Ishikawa (cell line): ENCODE results near the gene MUC2.

Experiments used
- CEBPB ChIP-seq: IDR thresholded peaks from 2 replicates; pipeline ENCODE4 v1.6.1; 2012
- CREB1 ChIP-seq: IDR thresholded peaks from 2 replicates; pipeline ENCODE4 v1.6.1; 2012; ENCODE audit warnings: low read depth
- FOXM1 ChIP-seq: IDR thresholded peaks from 2 replicates; pipeline ENCODE4 v1.6.1; 2012; ENCODE audit warnings: low read depth, borderline replicate concordance
- RAD21 ChIP-seq: IDR thresholded peaks from 2 replicates; pipeline ENCODE4 v1.6.1; 2012; ENCODE audit warnings: low read depth
- TAF1 ChIP-seq: IDR thresholded peaks from 2 replicates; pipeline ENCODE4 v1.6.1; 2012; ENCODE audit warnings: low read depth, mild to moderate bottlenecking
- TCF12 ChIP-seq: IDR thresholded peaks from 2 replicates; pipeline ENCODE4 v1.6.1; 2012; ENCODE audit warnings: low read depth
- TEAD4 ChIP-seq: IDR thresholded peaks from 2 replicates; pipeline ENCODE4 v1.6.1; 2012
- YY1 ChIP-seq: IDR thresholded peaks from 2 replicates; pipeline ENCODE4 v1.6.1; 2012; ENCODE audit warnings: low read depth
- ZBTB7A ChIP-seq: IDR thresholded peaks from 2 replicates; pipeline ENCODE4 v1.6.1; 2012; ENCODE audit warnings: low read depth
- TF ChIP-seq, protein P1 (sequence below): IDR thresholded peaks from 2 replicates; pipeline ENCODE4 v1.6.1; 2012; ENCODE audit warnings: low read depth, mild to moderate bottlenecking
- TF ChIP-seq, protein P2 (sequence below): IDR thresholded peaks from 2 replicates; pipeline ENCODE4 v1.6.1; 2012
- TF ChIP-seq, protein P3 (sequence below): IDR thresholded peaks from 2 replicates; pipeline ENCODE4 v1.6.1; 2012

Gene MUC2

DNA sequence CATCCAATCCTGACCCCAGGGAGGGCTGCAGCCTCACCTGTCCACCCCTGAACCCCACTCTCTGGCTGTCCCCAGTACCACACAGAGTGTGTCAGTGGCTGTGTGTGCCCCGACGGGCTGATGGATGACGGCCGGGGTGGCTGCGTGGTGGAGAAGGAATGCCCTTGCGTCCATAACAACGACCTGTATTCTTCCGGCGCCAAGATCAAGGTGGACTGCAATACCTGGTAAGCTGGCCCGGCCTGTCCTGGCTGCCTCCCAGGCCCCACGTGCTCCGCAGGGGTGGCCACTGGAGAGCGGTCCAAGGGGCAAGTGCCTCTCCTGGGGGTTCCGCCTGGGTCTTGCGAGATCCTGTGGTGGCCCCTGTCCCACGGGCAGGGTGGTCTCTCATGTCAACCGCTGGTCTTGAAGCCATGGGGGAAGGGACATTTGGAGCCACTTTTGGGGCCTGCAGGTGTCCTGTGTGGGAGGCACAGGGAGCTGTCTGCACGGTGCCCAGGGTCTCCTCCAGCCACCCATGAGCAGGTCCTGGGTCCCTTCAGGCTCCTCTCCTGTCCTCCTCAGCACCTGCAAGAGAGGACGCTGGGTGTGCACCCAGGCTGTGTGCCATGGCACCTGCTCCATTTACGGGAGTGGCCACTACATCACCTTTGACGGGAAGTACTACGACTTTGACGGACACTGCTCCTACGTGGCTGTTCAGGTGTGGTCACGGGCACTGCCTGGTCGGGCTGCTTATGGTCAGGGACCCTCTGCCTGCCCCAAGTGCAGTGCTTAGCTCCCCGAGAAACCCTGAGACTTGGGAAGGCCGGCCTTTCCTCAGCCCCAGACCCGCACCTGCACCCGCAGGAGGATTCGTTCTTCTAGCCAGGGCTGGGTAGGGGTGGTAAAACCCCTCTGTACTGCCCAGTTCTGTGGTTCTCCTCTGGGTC lies 11.8 kb downstream of the MUC2 start:
- no peak for TF ChIP-seq TEAD4

DNA sequence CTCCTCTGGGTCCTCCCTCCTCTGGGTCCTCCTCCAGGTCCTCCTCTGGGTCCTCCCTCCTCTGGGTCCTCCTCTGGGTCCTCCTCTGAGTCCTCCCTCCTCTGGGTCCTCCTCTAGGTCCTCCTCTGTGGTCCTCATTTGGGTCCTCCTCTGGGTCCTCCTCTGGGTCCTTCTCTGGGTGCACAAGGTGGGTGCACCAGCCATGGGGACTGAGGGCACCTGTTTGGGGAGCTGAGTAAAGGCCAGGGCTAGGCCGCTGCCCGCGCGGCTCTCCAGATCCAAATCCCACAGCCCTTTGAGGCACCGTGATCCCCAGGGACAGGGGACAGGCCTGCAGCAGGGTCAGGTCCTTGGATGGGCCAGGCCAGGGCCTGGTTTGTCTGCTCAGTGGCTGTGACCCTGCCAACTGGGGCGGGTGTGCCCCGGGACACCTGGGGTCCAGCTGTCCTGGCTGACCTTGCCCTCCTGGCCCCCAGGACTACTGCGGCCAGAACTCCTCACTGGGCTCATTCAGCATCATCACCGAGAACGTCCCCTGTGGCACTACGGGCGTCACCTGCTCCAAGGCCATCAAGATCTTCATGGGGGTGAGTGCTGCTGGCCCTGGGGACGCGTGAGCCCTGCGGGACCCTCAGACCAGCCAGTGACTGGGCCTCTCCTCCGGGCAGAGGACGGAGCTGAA lies 12.7 kb downstream of the MUC2 start:
- no peak for TF ChIP-seq RAD21
- TF ChIP-seq, protein P1, sequence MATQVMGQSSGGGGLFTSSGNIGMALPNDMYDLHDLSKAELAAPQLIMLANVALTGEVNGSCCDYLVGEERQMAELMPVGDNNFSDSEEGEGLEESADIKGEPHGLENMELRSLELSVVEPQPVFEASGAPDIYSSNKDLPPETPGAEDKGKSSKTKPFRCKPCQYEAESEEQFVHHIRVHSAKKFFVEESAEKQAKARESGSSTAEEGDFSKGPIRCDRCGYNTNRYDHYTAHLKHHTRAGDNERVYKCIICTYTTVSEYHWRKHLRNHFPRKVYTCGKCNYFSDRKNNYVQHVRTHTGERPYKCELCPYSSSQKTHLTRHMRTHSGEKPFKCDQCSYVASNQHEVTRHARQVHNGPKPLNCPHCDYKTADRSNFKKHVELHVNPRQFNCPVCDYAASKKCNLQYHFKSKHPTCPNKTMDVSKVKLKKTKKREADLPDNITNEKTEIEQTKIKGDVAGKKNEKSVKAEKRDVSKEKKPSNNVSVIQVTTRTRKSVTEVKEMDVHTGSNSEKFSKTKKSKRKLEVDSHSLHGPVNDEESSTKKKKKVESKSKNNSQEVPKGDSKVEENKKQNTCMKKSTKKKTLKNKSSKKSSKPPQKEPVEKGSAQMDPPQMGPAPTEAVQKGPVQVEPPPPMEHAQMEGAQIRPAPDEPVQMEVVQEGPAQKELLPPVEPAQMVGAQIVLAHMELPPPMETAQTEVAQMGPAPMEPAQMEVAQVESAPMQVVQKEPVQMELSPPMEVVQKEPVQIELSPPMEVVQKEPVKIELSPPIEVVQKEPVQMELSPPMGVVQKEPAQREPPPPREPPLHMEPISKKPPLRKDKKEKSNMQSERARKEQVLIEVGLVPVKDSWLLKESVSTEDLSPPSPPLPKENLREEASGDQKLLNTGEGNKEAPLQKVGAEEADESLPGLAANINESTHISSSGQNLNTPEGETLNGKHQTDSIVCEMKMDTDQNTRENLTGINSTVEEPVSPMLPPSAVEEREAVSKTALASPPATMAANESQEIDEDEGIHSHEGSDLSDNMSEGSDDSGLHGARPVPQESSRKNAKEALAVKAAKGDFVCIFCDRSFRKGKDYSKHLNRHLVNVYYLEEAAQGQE, result no peak
- no peak for TF ChIP-seq TAF1
- TF ChIP-seq FOXM1, result no peak
- TF ChIP-seq ZBTB7A, result no peak
- TF ChIP-seq YY1, result no peak
- TF ChIP-seq TCF12, result no peak
- TF ChIP-seq CEBPB, result no peak
- TF ChIP-seq, protein P2, sequence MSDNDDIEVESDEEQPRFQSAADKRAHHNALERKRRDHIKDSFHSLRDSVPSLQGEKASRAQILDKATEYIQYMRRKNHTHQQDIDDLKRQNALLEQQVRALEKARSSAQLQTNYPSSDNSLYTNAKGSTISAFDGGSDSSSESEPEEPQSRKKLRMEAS, result no peak
- no peak for TF ChIP-seq CREB1
- TF ChIP-seq, protein P3, sequence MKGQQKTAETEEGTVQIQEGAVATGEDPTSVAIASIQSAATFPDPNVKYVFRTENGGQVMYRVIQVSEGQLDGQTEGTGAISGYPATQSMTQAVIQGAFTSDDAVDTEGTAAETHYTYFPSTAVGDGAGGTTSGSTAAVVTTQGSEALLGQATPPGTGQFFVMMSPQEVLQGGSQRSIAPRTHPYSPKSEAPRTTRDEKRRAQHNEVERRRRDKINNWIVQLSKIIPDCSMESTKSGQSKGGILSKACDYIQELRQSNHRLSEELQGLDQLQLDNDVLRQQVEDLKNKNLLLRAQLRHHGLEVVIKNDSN, result no peak

DNA sequence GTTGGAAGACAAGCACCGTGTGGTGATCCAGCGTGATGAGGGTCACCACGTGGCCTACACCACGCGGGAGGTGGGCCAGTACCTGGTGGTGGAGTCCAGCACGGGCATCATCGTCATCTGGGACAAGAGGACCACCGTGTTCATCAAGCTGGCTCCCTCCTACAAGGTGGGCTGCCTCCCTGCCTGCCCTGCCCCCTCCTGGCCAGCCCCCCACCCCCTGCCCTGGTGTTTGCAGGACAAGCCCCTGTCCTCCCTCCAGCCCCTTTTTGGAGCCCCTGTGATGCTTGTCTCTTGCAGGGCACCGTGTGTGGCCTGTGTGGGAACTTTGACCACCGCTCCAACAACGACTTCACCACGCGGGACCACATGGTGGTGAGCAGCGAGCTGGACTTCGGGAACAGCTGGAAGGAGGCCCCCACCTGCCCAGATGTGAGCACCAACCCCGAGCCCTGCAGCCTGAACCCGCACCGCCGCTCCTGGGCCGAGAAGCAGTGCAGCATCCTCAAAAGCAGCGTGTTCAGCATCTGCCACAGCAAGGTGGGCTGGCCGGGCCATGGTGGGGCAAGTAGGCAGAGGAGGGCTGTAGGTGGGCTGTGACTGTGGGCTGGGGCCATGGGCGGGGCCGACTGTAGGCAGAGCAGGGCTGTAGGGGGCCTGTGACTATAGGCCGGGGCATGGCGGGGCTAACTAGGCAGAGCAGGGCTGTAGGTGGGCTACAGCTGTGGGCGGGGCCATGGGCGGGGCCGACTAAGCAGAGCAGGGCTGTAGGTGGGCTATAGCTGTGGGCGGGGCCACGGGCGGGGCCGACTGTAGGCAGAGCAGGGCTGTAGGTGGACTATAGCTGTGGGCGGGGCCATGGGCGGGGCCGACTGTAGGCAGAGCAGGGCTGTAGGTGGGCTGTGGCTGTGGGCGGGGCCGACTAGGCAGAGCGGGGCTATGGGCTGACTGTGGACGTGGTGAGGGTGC lies 13.6 kb downstream of the MUC2 start:
- TF ChIP-seq, protein P3, result no peak
- TF ChIP-seq, protein P1, result no peak

DNA sequence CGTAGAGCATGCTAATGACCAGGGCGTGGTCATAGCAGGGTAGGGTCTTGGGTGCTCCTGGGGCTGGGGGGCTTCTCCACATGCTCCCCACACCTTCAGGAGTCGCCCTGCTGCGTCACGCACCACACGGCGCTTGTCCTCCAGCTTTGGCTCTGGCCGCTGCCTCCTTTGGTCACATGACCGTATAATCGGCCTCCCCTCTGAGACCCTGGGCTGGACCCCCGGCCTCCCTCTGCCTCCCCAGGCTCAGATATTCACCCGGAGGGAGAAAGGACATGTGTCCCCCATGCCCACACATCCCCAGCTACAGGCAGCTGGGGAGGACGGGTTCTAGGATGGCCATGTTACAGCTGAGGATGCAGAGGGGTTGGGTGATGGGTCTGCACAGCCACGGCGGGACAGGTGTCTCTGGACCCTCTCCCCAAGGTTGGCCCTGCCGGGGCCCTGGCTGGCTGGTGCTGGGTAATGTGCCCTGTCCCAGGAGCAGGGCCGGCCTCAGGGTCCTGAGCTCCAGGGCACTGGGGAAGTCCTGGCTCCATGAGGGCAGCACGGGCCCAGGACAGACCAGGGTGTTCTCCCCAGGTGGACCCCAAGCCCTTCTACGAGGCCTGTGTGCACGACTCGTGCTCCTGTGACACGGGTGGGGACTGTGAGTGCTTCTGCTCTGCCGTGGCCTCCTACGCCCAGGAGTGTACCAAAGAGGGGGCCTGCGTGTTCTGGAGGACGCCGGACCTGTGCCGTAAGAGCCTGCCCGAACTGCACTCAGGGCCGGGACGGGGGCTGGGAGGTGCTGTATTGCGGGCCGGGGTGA lies 14.5 kb downstream of the MUC2 start:
- TF ChIP-seq, protein P3, result peak; percentile 35; the same call in 1 of the 2 replicates
- no peak for TF ChIP-seq TAF1
- TF ChIP-seq, protein P1, result no peak
